Measurements from ENCODE around the gene TBC1D9B. TPM values are rescaled to one million over a fixed set of nuclear protein-coding genes. Genes with fewer than 3 reads are reported as not detected.

The TBC1D9B gene
- 64.0 and 96.6 TPM in 2 replicates for total RNA-seq

DNA sequence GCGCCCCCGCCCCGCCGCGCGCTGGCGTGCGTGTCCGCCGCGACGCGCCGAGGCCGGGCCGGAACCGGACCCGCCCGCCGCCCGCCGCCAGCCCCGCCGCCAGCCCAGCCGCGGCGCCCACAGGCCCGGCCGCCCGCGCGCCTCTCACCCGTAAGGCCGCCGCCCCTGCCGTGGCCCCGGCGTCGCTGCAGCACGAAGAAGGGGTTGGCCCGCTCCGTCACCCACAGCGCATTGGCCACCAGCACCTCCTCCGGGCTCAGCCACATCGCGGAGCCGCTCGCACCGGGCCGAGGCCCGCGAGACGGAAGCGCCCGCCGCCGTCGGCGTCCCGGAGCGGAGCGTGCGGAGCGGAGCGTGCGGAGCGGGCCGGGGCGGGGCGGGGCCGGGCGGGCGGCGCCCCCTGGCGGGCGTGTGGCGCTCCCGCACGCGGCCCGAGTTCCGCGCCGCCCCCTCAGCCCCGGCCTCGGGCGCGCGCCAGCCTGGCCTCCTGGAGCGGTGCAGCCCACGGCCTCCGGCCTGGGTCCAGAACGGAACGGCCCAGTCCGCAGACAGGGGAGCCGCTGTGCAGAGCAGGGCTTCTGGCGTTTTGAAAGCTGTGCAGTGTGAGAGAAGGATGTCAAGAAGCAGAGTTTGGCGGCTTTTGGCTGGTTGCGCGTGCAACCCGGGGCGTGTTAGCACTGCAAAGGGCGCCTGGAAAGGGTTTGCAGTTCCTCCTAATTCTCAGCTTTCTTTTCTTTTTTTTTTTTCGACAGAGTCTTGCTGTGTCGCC, at the start of gene TBC1D9B:
TSS of gene TBC1D9B (minus strand) at position 342 of the 769 bp plus-strand sequence. CDS start at position 266, 76 bp downstream.

GRCh38 chr5:179858586-179859427, 48.9 kb downstream of the TBC1D9B start, which contains the start of gene MRNIP:
TSS of gene MRNIP (minus strand) at chr5:179858817. CDS start at chr5:179858796, 21 bp downstream.

GRCh38 chr5:179820483-179821297, 87.0 kb downstream of the TBC1D9B start, which contains the start of gene SQSTM1:
TSS of gene SQSTM1 (plus strand) at chr5:179820905. CDS start at chr5:179820937, 32 bp downstream.

Small RNA genes lying within 50 kb of the gene (small RNA-seq; reads per million reads assigned to genes)
- not detected for gene RF00019

Other genes starting within 250 kb of the TBC1D9B start
- gene CBY3, start 226.9 kb downstream of the TBC1D9B start, total RNA-seq: 0.39 TPM in 1 of 2 replicates, not detected in the other
- gene CANX, start 208.9 kb downstream of the TBC1D9B start, total RNA-seq: 438 and 620 TPM in 2 replicates
- gene MAML1, start 175.1 kb downstream of the TBC1D9B start, total RNA-seq: 11.0 and 13.3 TPM in 2 replicates
- 1.2 TPM in 1 of 2 replicates, not detected in the other for gene LTC4S, start 113.9 kb downstream of the TBC1D9B start, total RNA-seq
- gene MGAT4B, start 101.0 kb downstream of the TBC1D9B start, total RNA-seq: 79.7 and 99.2 TPM in 2 replicates
- 121 and 166 TPM in 2 replicates for gene SQSTM1, start 87.0 kb downstream of the TBC1D9B start, total RNA-seq
- gene MRNIP, start 49.1 kb downstream of the TBC1D9B start, total RNA-seq: 6.2 and 26.7 TPM in 2 replicates
- gene RNF130, start 163.9 kb upstream of the TBC1D9B start, total RNA-seq: 6.6 and 13.3 TPM in 2 replicates

All from placental epithelial cell (primary cell).